NCI-H1436 treated with DMSO at 0.1 percent for 48 hours (cell line): ENCODE measurements around the gene CYTH3.
"Not testable (repeated sequence)": the region's sequence is repeated elsewhere in the genome, so short reads cannot be mapped to it uniquely, and the experiment has no call there.

Experiments
- DNase-seq: peaks from one replicate; lab custom pipeline; 2025; lab: John Stamatoyannopoulos, UW

The CYTH3 gene

DNA sequence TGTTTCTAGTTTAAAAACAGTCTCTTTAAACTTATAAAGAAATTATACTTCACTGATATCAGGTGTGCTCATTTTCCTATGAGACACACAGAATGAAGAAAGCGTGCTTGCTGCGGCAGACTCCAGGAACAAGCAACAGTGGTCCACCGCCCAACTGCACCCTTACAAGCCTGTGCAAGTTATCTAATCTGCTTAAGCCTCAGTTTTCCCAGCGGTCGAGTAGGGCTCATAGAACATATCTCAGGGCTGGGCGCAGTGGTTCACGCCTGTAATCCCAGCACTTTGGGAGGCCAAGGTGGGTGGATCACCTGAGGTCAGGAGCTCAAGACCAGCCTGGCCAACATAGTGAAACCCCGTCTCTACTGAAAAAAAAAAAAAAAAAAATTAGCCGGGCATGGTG lies 43.1 kb downstream of the CYTH3 start:
- DNase-seq, result not testable (repeated sequence)

DNA sequence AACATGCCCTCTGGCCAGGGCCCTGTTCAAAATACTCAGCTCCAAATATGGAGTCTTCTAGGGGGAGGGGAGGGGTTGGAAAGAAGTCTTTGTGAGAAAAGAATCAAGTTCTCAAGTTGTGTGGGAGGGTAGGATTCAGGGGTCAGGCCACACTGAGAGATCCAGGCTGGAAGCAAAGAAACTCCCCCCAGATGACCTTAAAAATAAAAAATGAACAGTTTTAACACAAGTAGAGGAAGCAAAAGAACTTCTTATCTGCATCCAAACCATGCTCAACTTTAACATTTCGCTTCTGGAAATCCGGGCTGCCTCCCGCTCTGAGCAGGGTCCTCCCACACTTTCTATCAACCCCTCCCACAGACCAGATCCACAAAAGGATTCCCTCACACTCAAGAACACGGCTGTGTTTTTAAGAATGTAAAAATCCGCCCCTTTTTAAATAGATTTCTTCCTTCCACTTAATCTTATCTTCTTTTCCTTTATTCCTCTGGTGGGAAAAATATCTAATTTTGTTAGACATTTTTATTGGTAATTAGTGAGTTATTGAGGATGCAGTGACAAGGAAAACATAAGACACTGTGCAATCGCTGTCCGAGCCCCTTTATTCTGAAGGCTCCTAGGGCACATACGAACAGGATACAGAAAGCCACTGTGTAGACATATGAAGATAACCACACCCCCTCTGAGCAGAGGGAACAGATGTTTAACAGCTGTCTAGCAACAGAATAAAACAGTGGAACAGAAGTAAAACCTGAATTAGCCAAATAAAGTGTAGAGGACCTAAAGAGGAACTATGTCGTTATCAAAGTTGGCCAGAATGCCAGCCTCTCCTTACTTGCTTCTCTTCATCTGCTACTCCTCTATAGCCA lies 43.8 kb downstream of the CYTH3 start:
- no peak for DNase-seq

DNA sequence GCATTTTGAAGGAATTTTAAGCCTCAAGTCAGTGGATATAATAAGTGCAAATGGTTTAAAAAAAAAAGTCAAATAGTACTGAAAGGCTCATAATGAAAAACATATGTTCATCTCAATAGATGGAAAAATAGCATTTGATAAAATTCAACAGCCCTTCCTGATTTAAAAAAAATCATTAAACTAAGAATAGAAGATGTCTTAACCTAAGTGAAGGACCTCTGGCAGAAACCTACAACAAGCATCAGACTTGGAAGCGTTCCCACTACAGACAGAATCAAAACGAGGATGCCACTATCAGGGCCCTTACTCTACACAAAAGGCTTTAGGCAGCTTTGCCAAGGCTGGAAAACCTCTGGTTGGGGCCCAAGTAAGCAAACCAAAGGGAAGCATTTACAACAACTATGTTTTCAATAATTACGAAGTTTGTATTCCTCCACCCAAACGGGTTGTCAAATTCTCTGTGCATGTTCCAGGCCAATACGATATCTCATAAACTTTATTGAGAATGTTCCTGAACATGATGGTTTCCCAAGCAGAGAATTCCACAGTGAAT lies 45.1 kb downstream of the CYTH3 start:
- no peak for DNase-seq

DNA sequence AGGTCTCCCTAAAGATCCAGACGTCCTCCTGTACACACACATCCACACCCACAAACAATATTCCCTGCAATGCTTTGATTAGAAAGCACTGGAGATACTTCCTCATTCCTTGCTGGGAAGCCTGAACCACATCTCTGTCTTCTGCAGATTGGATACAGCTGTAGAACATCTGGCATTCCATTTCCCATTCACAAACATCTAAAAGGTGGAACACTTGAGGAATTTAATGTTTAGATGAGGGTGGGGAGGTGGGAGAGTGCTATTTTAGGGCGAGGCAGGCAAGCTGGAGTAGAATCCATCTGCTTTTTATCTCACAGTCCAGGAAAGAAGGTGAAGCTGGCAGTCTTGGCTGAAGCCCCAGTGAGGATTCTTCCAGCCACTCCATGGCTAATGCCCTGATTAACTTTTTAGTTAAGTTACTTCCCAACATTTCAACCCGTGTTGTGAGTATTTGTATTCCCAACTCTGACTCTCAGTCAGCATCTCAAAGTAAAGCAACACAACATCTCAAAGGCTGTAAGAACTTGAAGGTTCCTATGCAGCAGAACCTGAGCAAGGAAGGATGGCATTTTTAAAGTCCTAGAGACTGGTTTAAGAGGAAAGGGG lies 46.1 kb downstream of the CYTH3 start:
- no peak for DNase-seq

DNA sequence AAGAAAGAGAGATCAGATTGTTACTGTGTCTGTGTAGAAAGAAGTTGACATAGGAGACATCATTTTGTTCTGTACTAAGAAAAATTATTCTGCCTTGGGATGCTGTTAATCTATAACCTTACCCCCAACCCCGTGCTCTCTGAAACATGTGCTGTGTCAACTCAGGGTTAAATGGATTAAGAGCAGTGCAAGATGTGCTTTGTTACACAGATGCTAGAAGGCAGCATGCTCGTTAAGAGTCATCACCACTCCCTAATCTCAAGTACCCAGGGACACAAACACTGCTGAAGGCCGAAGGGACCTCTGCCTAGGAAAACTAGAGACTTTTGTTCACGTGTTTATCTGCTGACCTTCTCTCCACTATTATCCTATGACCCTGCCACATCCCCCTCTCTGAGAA lies 49.0 kb downstream of the CYTH3 start:
- DNase-seq, result not testable (repeated sequence)

DNA sequence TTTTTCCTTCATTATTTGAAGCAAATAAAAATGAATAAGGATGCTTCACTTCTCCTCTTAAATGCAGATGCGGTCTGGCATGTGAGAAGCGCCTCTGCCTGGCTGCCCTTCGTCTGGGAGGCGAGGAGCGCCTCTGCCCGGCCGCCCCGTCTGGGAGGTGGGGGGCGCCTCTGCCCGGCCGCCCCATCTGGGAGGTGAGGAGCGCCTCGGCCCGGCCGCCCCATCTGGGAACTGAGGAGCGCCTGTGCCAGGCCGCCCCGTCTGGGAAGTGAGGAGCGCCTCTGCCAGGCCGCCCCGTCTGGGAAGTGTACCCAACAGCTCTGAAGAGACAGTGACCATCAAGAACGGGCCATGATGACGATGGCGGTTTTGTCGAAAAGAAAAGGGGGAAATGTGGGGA lies 49.4 kb downstream of the CYTH3 start:
- DNase-seq, result not testable (repeated sequence)

DNA sequence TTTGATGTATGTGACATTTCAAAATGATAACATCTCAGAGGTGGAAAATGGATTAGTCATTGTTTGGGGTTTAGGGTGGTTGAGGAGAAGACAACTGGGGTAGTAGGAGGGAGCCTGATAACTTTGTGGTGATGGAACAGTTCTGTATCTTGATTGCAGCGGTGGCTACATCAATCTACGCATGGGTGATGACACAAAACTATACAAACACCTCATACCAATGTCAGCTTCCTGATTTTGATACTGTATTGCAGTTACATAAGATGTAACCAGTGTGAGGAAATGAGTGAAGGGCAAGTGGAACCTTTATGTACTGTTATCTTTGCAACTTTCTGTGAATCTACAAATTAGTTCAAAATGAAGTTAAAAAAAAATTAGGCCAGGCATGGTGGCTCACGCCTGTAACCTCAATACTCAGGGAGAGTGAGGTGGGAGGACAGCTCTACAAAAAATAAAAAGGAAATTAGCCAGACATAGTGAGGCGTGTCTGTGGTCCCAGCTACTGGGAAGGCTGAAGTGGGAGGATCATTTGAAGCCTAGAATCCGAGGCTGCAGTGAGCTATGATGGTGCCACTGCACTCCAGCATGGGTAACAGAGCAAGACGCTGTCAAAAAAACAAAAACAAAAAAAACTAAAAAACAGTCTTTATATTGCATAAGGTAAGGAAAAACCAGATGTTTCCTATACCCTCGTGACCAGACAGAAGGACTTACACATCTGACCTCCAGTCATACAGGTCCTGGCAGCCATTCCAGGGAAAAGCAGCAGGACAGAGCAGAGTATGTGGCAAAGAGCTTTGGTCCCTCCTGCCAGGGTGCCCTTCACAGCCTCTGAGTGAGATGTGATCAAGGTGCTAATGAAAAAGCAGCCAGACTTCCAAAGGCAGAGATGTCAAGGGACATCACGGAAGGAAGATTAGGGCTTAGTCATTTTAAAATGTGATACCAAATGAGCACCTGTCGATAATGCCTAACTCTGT lies 50.8 kb downstream of the CYTH3 start:
- no peak for DNase-seq

DNA sequence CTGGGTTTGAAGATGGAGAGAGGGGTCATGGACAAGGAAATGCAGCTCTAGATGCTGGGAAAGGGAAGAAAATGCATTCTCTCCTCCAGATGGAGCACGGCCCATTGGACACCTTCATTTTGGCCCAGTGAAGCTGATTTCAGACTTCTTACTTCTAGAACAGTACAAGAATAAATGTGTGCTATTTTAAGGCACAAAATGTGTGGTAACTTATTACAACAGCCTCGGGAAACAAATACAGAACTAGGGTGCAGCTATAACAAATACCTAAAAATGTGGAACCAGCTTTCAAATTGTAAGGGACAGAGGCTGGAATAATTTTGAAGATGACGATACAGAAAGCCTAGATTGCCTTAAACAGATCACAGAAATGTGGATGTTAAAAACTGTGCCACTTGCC lies 54.1 kb downstream of the CYTH3 start:
- DNase-seq, result no peak

DNA sequence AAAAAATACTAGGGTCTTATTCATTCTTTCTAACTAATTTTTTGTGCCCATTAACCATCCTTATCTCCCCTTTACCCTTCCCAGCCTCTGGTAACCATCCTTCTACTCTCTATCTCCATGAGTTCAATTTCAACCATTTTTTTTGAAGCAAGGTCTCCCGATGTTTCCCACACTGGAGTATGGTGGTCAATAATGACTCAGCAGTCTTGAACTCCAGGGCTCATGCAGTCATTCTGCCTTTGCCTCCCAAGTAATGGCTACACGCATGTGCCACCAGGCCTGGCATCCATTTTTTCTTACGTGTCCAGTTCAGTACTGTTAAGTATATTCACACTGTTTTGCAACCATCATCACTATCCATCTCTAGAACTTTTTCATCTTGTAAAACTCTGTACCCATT lies 60.4 kb downstream of the CYTH3 start:
- DNase-seq, result no peak

DNA sequence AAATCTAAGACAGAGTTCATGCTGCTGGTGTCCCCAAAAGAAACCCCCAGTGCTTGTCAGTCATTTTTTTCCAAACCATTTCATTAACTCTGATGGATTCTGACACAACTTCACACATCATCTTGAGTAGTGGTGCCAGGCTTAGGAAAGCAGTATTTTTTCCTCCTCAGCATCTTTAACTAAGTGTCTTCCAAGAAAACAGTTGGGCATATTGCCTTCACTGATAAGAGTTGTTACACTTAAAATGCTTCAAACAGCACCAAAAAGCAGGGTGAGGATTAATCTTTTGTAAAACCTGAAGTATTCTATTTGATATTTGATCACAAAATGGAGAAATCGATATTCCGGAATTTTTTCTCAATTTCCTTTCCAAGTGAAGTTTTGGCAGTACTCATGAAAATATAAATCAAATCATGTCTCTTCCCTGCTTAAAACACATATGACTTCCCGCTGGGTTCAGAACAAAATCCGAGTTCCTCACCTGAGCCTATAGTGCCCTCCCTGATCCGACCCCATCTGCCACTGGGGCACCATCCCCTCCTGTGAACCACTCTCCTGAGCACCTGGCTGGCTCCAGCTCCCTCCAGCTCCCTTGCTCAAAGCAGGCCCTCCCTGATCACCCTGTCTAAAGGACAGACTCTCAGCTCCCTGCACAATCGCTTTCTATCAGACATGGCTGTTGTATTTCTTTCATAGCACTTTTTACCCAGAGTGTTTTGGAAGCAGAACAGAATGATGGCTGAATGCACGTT lies 61.6 kb downstream of the CYTH3 start:
- no peak for DNase-seq

DNA sequence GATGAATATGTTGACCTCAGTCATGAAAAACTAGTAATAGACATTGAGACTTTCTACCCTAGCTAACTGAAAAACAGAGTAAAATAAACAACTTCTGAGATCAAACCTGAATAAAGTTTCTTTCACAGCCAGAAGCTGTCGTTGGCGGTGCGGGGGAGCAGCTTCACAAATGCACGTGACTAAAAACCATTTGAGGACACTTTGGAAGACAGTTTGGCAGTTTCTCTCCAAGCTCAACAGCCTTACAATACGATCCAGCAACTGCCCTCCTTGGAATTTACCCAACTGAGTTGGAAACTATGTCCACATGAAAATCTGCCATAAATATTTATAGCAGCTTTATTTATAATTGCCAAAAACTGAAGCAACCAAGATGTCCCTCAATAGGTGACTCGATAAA lies 63.1 kb downstream of the CYTH3 start:
- no peak for DNase-seq

DNA sequence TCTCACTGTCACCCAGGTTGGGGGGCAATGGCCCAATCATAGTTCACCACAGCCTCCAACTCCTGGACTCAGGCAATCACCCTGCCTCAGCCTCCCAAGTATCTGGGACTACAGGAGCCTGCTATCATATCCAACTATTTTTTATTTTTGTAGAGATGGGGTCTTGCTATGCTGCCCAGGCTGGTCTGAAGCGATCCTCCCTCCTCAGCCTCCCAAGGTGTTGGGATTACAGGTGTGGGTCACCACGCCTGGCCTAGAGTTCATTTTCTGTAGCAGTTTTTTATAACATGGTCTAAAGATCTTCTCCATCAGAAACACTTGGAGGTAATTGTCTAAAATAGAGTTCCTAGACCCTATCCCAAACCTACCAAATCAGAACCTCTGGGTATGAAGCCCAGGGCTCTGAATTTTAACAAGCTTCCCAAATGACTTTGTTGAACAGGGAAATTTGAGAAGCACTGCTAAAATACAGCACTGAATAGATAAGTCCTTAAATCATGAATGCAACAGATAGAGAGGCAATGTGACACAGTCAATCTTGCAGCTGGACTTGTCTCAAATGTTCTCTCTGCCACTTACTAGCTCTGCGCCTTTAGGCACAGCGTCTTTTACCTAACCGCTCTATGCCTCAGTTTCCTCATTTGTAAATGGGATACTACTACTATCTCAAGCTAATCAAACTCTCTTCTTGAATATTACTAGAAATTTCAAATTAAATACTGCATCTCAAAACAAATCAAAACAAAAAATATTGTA lies 63.7 kb downstream of the CYTH3 start:
- DNase-seq, result no peak

DNA sequence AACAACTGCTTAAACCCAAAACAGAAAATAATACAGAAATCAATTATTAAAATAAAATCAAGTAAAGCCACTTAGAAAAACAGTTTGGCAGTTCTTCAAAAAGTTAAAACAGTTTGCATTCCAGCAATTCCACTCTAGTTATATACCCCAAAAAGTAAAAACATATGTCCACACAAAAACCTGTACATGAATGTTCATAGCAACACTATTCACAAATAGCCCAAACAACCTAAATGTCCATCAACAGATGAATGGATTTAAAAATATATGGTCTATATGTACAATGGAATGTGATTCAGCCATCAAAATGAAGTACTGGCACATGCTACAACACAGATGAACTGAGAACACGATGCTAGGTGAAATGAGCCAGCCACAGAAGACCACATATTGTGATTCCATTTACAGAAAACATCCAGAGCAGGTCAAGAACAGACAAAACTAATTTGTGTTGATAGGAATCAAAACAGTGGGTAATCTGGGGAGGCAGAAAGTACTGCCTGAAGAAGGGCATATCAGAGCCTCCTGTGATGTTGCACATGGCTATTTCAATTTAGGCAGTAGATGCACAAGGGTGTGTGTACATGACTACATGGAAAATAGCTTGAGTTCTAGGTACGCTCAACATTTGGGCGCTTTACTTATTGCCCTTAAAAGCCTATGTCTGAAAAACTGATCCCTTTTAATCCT lies 66.3 kb downstream of the CYTH3 start:
- DNase-seq, result no peak

DNA sequence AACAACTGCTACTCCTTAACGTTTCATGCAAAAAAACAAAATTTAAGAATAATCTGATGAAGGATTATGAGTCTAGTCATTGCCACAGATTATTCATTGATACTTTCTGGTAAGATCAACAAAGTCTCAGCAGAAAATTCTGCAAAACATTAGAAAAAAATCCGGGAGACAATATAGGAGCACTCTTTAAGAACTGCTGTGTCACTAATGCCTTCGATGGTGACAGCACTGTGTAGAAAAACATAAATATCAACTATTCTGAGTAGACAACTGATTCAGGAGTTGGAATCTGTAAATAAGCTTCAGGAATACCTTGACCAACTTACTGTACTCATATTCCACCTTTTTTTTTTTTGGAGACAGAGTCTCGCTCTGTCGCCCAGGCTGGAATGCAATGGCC lies 69.0 kb downstream of the CYTH3 start:
- no peak for DNase-seq

DNA sequence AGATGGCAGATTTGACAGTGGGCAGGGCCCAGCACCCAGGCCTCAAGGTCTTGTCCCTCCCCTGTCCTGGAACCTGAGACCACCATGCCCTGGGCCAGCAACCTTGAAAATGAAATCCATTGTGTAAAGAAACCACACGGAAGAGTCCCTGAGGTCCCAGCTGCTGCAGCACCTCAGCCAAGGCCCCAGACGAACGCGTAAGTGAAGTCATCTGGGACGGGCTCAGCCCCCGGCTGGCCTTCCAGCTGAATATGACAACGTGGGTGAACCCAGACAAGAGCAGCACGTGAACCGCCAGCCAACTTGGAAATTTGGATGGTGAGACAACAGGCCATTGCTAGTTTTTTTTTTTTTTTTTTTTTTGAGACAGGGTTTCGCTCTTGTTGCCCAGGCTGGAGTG lies 70.3 kb downstream of the CYTH3 start:
- no peak for DNase-seq

DNA sequence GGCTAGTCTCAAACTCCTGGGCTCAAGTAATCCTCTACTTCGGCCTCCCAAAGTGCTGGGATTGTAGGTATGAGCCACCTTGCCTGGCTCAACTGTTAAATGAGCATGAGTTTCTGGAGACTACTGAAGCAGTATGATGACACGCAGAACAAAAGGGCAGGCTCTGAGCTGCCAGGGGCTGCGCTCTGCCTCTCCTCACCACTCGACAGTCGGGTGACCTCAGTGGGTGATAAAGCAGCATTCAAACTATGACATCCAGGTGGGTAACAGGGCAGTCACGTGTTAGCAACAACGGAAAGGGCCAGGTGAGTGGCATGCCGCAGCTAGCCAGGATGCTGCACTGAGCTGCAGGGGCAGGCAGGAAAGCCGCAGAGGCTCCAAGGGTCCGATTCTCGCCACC lies 71.5 kb downstream of the CYTH3 start:
- no peak for DNase-seq

DNA sequence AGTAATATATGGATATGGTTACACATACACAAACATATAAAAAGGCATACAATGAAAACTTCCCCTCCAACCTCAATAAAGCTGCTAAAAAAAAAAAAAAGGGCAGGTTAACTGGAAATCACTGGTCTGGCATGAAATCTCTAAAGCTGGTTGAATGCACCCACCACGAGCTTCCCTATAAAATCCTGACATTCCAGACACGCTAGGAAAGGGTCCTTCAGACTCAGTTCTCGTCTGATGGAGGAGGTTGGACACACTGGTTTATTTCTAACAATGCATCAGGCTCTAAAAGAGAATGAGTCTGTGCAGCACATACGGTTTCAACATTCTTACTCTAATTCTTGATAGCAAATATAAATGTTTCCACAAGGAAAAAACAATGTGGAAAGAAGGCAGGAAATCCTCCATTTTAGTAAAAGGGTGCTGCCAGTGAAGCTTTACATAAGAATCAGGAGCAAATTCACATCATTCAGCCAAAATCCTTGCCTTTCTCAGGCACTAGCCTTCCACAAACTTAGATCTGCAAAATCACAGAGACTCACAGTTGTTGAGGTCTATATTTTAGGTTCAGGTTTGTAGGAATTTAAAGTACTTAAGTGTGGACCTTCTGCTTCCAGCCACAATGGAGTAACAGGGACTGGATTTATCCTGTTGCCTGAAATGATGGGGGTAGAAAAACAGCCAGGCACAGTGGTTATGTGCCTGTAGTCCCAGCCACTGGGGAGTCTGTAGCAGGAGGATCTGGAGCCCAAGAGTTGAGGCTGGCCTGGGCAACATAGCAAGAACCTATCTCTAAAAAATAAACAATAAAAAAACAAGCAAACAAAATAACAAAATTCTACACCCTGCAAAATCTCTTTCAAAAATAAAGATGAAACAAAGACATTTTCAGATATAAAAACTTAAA lies 73.5 kb downstream of the CYTH3 start:
- no peak for DNase-seq

DNA sequence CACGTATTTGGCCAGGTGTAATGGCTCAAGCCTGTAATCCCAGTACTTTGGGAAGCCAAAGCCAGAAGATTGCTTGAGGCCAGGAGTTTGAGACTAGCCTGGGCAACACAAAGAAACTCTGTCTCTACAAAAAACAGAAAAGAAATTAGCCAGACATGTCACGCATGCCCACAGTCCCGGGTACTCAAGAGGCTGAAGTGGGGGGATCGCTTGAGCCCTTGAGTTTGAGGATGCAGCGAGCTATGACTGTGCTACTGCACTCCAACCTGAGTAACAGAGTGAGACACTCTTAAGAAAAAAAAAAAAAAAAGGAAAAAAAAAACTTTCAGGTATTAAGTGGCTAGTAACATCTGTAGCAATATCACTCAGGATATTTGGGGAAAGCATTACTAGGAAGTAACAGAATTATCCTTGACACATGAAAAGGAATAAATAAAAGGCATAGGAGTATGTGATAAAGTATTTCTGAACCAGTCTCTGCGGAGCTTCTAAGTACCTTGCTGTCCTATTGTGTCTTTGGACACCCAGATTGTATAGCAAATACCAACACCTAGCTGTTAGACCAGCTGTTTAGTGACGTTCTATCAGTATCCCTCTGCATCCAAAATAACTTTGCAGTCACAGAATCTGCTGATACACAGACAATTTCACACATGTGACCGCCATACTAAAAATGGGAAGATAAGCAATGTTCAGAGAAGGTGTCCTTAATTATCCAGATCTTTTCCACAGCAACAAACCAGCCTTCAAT lies 74.4 kb downstream of the CYTH3 start:
- no peak for DNase-seq
